Effector memory CD8-positive, alpha-beta T cell (primary cell): ENCODE data around the gene CASTOR1.

ENCODE experiments used
- ATAC-seq: fragments of 150-1000 bp; cut with Tn5 transposase; replicated peaks from 2 replicates; pipeline ENCODE4 v1.10.0; 2021; ENCODE audit warnings: mild to moderate bottlenecking, moderate library complexity
- DNase-seq, 3 experiments: peaks; one replicate each; pipeline ENCODE4 v3.0.0; 2021
- H3K27ac Mint-ChIP-seq, 2 donors: one replicate each; pipeline ENCODE4 v1.8.0; 2022; ENCODE audit warnings: mild to moderate bottlenecking in 2 of 2, mixed read lengths in 2 of 2, moderate library complexity in 2 of 2
- H3K27me3 Mint-ChIP-seq, 2 donors: one replicate each; pipeline ENCODE4 v1.8.0; 2022; ENCODE audit warnings: mixed read lengths in 2 of 2
- H3K36me3 Mint-ChIP-seq: one replicate; pipeline ENCODE4 v1.8.0; 2022; ENCODE audit warnings: mild to moderate bottlenecking, moderate library complexity, mixed read lengths; ENCODE audit not compliant: insufficient read depth
- H3K4me1 Mint-ChIP-seq, 2 donors: one replicate each; pipeline ENCODE4 v1.8.0; 2022; ENCODE audit warnings: low read depth in 2 of 2, mixed read lengths in 2 of 2
- H3K4me3 Mint-ChIP-seq, 2 donors: one replicate each; pipeline ENCODE4 v1.8.0; 2022; ENCODE audit warnings: mild to moderate bottlenecking in 2 of 2, mixed read lengths in 2 of 2, moderate library complexity in 2 of 2
- H3K9me3 Mint-ChIP-seq, 2 donors: one replicate each; pipeline ENCODE4 v1.8.0; 2022; ENCODE audit warnings: mixed read lengths in 2 of 2

The CASTOR1 gene

DNA sequence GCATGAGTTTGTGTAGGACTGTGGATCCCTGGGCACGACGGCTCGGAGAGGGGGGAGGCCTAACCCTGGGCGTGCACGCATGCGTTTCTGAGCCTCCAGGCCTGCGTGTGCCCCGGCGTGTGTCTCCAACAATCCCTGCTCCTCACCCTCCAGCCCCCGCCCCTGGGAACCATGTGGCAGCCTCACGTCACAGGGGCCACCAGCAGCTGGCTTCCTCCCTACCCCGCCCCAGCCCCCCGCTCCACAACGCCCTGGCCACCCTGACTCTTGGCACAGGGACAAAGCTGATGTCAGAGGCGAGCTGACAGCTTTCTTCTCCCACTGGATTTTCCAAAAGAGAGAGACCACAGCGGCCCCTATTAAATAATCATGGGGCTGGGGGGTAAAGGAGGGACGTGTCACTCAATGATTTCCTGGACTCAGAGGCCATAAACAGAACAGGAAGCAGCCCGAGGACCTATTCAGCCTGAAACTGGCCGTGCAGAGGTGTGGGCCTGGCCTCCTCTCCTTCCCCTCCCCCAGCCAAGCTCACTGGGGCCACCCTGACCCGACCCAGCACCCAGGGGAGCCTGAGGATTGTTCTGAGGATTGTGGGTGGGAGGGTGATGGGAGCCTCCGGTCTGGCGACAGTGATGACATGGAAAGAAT is 36.0 kb downstream of the CASTOR1 start:
- Mint-ChIP-seq H3K27ac (no peak overlapping the region), H3K4me1 (peaks cover 6 to 11% of the 10 kb centered on the region in 2 donors)
- no peak for ATAC-seq

DNA sequence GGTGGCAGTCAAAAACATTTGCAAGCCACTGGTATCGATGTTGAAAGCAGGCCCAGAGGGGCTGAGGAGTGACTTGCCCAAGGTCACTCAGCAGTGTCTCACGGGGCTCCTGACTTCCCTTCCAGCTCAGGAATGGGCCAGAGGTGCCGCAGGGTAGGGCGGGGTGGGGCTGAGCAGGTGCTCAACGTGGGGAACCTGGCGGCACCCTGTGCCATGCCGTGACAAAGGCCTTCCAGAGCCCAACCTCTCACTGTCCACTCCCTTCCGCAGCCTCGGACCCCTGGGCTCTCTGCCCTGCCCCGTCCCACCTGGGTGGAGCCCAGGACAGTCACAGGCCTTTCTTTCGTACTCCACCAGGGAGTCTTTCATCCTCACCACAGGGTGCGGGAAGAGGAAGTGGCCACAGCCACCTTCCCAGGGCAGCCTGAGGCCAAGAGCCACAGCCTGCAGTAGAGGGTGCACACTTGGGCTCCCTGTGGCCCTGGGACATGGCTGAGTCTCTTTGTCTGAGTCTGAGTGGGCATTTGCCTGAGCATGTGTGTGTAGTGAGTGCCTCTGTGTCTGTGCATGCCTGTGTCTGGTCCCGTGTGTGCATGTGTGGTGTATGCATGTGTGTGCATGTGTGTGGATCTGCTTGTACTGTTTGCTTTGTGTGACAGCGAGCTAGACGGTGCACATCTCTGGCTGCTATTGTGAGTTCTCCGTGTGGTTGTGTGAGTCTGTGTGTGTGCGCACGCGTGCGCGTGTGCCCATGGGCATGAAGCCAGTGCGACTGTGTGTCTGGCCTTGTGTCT is 36.7 kb downstream of the CASTOR1 start:
- ATAC-seq (no peak), DNase-seq (no peak)
- Mint-ChIP-seq H3K4me3 (no peak overlapping the region), H3K9me3 (no peaks in the 10 kb centered on the region), H3K27me3 (peaks cover 13 to 14% of the 10 kb centered on the region in 2 donors), H3K4me1 (peaks cover 9 to 14% of the 10 kb centered on the region in 2 donors), H3K36me3 (peaks cover 6% of the 10 kb centered on the region), H3K27ac (no peak overlapping the region)

More for the DNA sequence above, 36.0 kb downstream of the CASTOR1 start:
- Mint-ChIP-seq H3K4me3 (no peak overlapping the region), H3K9me3 (no peaks in the 10 kb centered on the region), H3K36me3 (peaks cover 11% of the 10 kb centered on the region), H3K27me3 (peaks cover 6 to 7% of the 10 kb centered on the region in 2 donors)
- no peak for DNase-seq

DNA sequence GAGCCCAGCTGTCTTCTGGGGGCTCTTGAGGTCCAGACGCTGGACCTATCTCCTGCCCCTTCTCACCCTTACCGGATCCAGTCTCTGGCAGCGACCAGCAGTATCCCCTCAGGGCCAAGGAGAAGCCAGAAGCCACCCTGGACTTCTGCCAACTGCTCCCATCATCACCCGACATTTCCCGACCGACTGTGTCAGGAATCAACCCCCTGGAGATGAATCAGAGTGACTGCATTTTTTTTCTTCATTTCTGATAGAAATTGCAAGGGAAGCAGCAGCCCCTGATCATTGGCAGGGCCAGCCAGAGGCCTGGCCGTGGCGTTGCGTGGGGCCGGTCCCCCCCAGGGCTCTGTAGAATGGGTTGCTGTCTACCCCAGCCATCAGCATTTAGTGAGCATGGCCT is 37.6 kb downstream of the CASTOR1 start:
- no peak overlapping the region for H3K27ac Mint-ChIP-seq
- ATAC-seq (no peak), DNase-seq (no peak)
- no peaks in the 10 kb centered on the region for H3K9me3 Mint-ChIP-seq
- peaks cover 22 to 23% of the 10 kb centered on the region in 2 donors for H3K27me3 Mint-ChIP-seq
- no peak overlapping the region for H3K4me3 Mint-ChIP-seq
- peaks cover 3% of the 10 kb centered on the region for H3K36me3 Mint-ChIP-seq
- peaks cover 11 to 17% of the 10 kb centered on the region in 2 donors for H3K4me1 Mint-ChIP-seq

DNA sequence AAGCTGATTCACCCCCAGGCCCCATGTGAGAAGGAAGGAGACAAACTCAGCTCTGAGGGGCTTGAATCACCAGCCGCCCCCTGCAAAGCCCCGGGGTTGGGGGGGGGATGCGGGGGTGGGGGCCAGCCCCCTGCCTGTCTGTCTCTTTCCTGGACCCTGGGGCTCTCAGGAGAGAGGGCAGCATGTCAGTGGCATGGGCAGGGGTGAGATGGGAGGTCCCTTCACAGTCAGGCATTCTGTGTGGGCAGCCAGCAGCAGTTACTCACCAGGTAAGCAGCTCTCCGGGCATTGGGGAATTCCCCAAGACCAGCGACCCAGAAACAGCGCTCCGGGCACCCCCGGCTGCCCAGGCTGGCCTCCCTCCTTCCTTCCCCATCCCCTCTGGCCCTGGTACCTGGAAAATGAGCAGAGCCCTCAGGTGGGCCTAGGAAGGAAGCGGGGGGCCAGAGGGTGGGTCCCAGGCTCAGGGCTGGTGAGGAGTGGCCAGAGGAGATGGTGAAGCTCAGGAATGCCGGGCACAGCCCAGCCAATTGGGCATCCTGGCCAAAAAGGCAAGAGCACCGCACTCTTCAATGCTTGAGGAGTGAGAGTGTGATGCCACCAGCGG is 38.5 kb downstream of the CASTOR1 start:
- H3K27me3 Mint-ChIP-seq: peaks cover 32 to 33% of the 10 kb centered on the region in 2 donors
- DNase-seq: no peak
- H3K4me3 Mint-ChIP-seq: no peak overlapping the region
- peaks cover 19 to 22% of the 10 kb centered on the region in 2 donors for H3K4me1 Mint-ChIP-seq
- H3K36me3 Mint-ChIP-seq: peaks cover 3% of the 10 kb centered on the region
- ATAC-seq: no peak
- H3K27ac Mint-ChIP-seq: no peak overlapping the region
- no peaks in the 10 kb centered on the region for H3K9me3 Mint-ChIP-seq

DNA sequence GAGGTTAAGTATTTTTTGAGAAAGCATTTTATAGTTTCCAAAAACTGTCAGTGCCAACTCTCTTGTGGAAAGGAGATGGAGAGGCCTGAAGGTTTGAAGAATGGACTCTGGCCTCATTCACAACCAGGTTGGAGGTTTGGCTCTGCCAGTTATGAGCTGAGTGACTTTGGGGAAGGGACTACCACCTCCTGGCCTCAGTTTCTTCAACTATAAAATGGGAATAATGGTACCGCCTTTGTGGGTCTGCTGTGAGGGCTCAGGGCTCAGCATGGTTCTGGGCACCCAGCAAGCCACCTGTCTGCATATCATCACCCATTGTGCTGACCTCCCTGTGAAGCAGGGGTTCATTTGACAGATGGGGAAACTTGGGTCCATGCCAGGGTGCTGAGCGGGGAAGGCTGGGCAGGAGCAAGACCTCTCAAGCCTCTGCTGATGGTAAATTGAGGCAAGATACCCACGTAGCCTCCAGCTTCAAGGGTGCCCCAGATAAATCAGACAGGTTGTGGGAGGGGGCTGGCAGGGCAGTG is 39.2 kb downstream of the CASTOR1 start:
- no peaks in the 10 kb centered on the region for H3K9me3 Mint-ChIP-seq
- no peak overlapping the region for H3K27ac Mint-ChIP-seq
- peaks cover 34 to 39% of the 10 kb centered on the region in 2 donors for H3K27me3 Mint-ChIP-seq
- no peak for DNase-seq
- H3K4me3 Mint-ChIP-seq: no peak overlapping the region
- peaks cover 19 to 26% of the 10 kb centered on the region in 2 donors for H3K4me1 Mint-ChIP-seq
- ATAC-seq: no peak
- peaks cover 3% of the 10 kb centered on the region for H3K36me3 Mint-ChIP-seq

DNA sequence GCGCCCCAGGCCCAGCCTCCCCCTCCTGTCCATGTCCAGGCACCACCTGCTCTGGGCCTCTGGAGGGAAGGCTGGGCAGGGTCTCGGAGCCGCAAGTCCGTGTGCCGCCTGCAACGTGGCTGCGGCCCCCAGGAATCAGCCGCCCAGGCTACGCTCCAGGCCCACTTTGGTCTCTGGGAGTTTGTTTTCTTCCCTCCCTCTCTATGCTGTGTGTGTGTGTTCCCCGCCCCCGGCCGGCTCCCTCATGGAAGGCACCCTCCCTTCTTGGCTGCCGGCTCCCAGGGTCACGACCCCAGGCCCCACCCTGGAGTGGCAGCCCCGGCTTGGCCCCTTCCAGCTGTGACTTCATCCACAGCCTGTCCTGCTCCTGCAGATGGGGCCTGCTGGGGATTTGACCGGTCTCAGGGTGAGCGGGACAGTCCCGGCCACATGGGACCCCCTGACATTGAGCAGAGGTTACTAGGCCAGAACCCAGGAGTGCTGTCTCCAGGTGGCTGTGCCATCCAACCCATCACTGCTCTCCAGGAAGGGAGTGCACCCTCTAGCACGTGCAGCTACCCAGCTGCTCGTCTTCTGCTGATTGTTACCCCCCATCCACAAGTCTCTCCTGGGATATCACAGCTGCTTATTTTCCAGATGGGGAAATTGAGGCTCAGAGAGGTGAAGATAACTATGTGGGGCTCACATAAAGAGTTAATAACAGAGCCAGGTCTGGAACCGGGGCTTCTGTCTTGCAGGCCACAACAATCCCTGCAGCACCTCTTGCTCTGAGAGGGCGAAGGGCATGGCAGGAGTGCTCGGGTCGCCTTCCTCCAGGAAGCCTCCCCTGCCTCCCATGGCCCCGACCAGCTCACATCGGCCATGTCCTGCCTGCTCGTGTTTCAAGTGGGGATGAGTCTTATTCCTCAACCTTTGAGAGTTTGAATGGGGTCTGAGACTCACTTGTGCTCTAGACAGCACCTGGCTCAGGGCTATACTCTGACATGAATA is 40.0 kb downstream of the CASTOR1 start:
- H3K4me1 Mint-ChIP-seq: peaks cover 19 to 26% of the 10 kb centered on the region in 2 donors
- H3K27me3 Mint-ChIP-seq: peaks cover 39 to 47% of the 10 kb centered on the region in 2 donors
- peaks cover 3% of the 10 kb centered on the region for H3K36me3 Mint-ChIP-seq
- DNase-seq (no peak), ATAC-seq (no peak)
- H3K9me3 Mint-ChIP-seq: no peaks in the 10 kb centered on the region
- H3K4me3 Mint-ChIP-seq: no peak overlapping the region
- no peak overlapping the region for H3K27ac Mint-ChIP-seq

DNA sequence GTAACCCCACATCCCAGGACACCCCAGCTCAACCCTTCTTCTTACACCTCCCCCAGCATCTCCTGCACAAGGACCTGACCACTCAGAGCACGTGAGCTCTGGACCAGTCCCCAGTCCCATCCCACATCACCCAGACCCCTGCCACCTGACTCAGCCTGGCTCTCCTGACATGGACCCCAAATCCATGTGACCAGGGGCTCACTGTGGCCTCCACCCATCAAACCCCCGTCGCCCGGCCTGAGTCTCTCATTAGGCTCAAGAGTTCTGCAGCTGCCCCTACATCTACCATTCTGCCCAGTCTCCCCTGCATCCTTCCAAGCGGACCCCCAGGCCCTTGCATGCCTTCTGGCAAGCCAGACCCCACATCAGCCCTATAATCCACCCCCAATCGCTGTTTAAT is 40.8 kb downstream of the CASTOR1 start:
- Mint-ChIP-seq H3K9me3 (no peaks in the 10 kb centered on the region), H3K36me3 (peaks cover 3% of the 10 kb centered on the region), H3K4me1 (peaks cover 19 to 26% of the 10 kb centered on the region in 2 donors), H3K27ac (no peak overlapping the region), H3K27me3 (peaks cover 40 to 50% of the 10 kb centered on the region in 2 donors), H3K4me3 (peak overlapping the region in 1 of 2 donors; percentile 16)
- DNase-seq (no peak), ATAC-seq (no peak)

DNA sequence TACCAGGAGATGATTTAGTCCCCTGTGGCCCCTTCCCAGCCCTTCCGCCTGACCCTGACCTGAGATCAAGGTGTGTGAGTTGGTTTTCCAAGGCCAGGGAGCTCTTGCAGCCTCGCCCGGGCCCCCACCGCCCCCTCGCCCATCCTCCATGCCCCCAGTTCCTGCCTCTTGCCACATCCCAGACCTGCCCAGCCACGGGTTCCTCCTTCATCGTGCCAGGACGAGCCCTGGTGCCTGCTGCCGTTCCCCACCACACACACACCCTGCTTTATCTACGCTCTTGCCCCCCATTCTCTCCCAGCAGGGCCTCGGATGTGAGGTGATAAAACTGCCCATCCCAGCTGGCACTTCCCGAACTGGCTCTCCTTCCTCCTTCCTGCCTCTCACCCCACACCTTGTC is 41.3 kb downstream of the CASTOR1 start:
- H3K27ac Mint-ChIP-seq: no peak overlapping the region
- peaks cover 40 to 50% of the 10 kb centered on the region in 2 donors for H3K27me3 Mint-ChIP-seq
- peaks cover 19 to 24% of the 10 kb centered on the region in 2 donors for H3K4me1 Mint-ChIP-seq
- no peak for ATAC-seq
- H3K4me3 Mint-ChIP-seq: peak overlapping the region in 1 of 2 donors; percentile 16
- H3K36me3 Mint-ChIP-seq: peaks cover 3% of the 10 kb centered on the region
- no peak for DNase-seq
- H3K9me3 Mint-ChIP-seq: no peaks in the 10 kb centered on the region

DNA sequence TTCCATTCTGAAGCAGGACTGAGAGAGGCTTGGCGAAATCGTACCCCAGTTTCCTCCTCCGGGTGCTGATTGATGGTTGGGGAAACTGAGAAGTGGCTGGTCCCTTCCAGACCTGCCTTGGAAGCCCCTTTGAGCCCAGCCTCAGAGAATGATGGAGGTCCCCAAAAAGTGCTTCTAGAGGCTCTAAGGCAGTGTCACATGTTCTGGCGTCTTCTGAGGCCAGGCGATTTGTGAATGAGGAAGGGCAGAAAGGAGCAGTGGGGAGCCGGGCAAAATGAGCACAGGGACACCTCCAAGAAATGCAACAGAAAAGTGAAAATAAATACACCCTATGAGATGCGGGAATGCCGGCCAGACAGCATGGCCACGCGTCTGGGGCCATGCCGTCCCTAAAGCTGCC is 41.7 kb downstream of the CASTOR1 start:
- H3K27ac Mint-ChIP-seq: no peak overlapping the region
- H3K36me3 Mint-ChIP-seq: peaks cover 3% of the 10 kb centered on the region
- DNase-seq (no peak), ATAC-seq (no peak)
- H3K9me3 Mint-ChIP-seq: no peaks in the 10 kb centered on the region
- H3K27me3 Mint-ChIP-seq: peaks cover 40 to 50% of the 10 kb centered on the region in 2 donors
- H3K4me3 Mint-ChIP-seq: no peak overlapping the region
- peaks cover 19 to 20% of the 10 kb centered on the region in 2 donors for H3K4me1 Mint-ChIP-seq

DNA sequence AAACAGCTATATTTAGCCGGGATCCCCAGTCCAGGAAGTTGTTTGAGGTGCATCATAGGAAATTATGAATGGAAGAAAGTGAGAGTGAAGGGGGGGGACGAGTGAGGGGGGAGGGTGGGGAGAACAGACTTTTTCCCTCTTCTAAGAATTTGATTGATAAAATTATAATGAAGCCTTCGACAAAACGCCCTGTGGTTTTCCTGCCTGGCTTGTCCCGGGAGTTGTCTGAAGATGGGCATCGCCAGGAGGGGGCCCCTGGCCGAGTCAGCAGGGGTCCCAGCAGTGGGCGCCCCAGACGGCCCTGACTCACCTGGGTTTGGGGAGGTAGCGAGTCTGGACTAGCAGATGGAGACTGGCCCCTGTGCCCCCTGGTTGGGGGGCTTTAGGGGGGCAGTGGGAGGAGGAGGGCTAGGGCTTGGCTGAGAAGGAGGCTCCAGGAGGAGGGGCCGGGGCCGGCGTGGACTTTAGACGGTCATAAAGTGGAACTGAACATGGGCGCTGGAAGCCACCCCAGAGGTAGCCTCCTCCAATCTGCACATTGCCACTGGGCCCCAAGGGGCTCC is 42.4 kb downstream of the CASTOR1 start:
- DNase-seq: no peak
- Mint-ChIP-seq H3K4me3 (peak overlapping the region; percentile 86 to 89), H3K27me3 (peaks cover 40 to 50% of the 10 kb centered on the region in 2 donors), H3K27ac (peak overlapping the region in 1 of 2 donors; percentile 53), H3K4me1 (peaks cover 19 to 20% of the 10 kb centered on the region in 2 donors), H3K36me3 (peaks cover 3% of the 10 kb centered on the region), H3K9me3 (no peaks in the 10 kb centered on the region)
- ATAC-seq: no peak

DNA sequence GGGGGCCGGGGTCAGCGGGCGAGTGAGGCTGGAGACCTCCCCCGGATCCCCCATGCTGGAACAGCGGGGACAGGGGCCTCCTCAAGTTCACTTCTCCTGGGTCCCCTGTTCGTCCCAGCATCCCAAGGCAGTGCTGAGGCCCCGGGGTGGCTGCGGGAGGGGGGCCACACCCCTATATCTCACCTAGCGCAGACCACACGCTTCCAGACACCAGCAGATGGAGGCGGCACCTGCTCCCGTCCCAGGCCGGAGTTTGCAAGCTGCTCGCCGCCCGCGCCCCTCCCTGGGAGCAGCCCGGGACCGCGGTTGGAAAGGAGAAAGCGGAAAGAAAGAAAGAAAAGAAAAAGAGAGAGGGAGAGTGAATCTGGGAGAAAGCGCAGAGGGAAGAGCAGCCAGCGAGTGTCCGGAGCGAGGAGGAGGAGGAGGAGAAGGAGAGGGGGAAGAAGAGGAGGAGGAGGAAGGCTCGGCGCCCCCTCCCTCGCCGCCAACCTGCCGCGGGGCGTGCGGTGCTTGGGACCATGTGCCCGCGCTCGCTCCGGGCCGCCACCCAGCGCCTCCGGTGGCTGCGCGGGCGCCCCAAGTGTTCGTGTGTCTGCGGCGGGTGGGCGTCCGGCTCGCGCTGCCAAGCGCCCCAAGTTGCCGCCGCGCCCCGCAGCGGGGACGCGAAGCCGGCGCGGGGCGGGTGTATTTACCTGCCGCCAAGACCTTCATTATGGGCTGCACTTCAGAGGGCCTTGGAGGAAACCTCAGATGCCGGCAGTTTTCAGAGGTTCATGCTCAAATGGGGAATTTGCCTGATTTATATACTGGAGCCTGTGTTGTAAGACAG is 43.1 kb downstream of the CASTOR1 start, which contains the start of gene LIF:
TSS of gene LIF (minus strand) at position 775 of the 829 bp plus-strand sequence. CDS start at position 711, 64 bp downstream.
- Mint-ChIP-seq H3K4me1 (peaks cover 19 to 20% of the 10 kb centered on the region in 2 donors), H3K27me3 (peaks cover 40 to 50% of the 10 kb centered on the region in 2 donors), H3K36me3 (peaks cover 3% of the 10 kb centered on the region), H3K4me3 (peak within 1 kb of the TSS; percentile 86 to 89), H3K27ac (peak within 1 kb of the TSS; percentile 53 to 75), H3K9me3 (no peaks in the 10 kb centered on the region)
- ATAC-seq (peak; percentile 94), DNase-seq (peak; percentile 30 to 46 (median 31))
